Breast epithelium (tissue), 4 donors: ENCODE measurements around the gene CCDC152. TPM values are rescaled to one million over a fixed set of nuclear protein-coding genes. Genes with fewer than 3 reads are reported as not detected.

Experiments used
- DNase-seq, 2 donors: peaks; one replicate each; pipeline ENCODE4 v3.0.0-alpha.2; 2019; ENCODE audit warnings: low spot score in 2 of 2
- H3K27ac ChIP-seq, 2 donors: fragments of 200-600 bp; sonication (generic) in 1 of 2; one replicate each; pipeline ENCODE4 v1.5.1; 2016 to 2019; ENCODE audit warnings: mild to moderate bottlenecking in 1 of 2
- H3K27me3 ChIP-seq, 2 donors: fragments of 200-600 bp; sonication (generic) in 1 of 2; one replicate each; pipeline versions ENCODE4 v1.5.1 to v1.6.0; 2017 to 2019; ENCODE audit warnings: control low read depth in 1 of 2, mild to moderate bottlenecking in 1 of 2
- H3K36me3 ChIP-seq: fragments of 200-600 bp; one replicate; pipeline ENCODE4 v1.5.1; 2019
- H3K4me1 ChIP-seq, 2 donors: fragments of 200-600 bp; sonication (generic); one replicate each; pipeline ENCODE4 v1.5.1; 2016 to 2019; ENCODE audit warnings: control low read depth in 1 of 2
- H3K4me3 ChIP-seq, 3 donors: fragments of 200-600 bp; sonication (generic); 1 replicate in 2 of 3; 2 replicates in 1 of 3; pipeline ENCODE4 v1.5.1; 2016 to 2019; ENCODE audit warnings: mild to moderate bottlenecking in 3 of 3, moderate library complexity in 2 of 3
- H3K9me3 ChIP-seq, 2 donors: fragments of 200-600 bp; sonication (generic) in 1 of 2; one replicate each; pipeline ENCODE4 v1.5.1; 2016 to 2019; ENCODE audit warnings: control low read depth in 1 of 2
- POLR2A ChIP-seq: fragments of 450-650 bp; IDR thresholded peaks from one replicate; pipeline ENCODE4 v1.6.1; 2016; ENCODE audit warnings: antibody characterized with exemption, mild to moderate bottlenecking, moderate library complexity
- POLR2AphosphoS5 ChIP-seq, 3 donors: sonication (generic); formaldehyde crosslinking; IDR thresholded peaks; one replicate each; pipeline ENCODE4 v1.6.1; 2017; ENCODE audit warnings: antibody characterized with exemption in 3 of 3
- intact Hi-C: fragments of 100-400 bp; cut with DNase I; formaldehyde crosslinking; loops from one replicate; pipeline ENCODE4 v1.15.1; 2023; ENCODE audit warnings: low total_unique reads
- total RNA-seq, 3 donors: library from RNA; depleted of rRNA; stranded (reverse); fragments of >200 nt; gene quantifications; one replicate each; pipeline ENCODE4 v1.1.0, GENCODE V29; 2016
- TF ChIP-seq, protein P1 (sequence below), 3 donors: fragments of 450-650 bp; IDR thresholded peaks; one replicate each; pipeline ENCODE4 v1.5.1; 2016 to 2017; ENCODE audit warnings: antibody characterized with exemption in 3 of 3, mild to moderate bottlenecking in 3 of 3, moderate library complexity in 3 of 3

Gene CCDC152
- total RNA-seq, 3 donors from 2014 or later = 0.88 to 1.3 (median 0.96) TPM

DNA sequence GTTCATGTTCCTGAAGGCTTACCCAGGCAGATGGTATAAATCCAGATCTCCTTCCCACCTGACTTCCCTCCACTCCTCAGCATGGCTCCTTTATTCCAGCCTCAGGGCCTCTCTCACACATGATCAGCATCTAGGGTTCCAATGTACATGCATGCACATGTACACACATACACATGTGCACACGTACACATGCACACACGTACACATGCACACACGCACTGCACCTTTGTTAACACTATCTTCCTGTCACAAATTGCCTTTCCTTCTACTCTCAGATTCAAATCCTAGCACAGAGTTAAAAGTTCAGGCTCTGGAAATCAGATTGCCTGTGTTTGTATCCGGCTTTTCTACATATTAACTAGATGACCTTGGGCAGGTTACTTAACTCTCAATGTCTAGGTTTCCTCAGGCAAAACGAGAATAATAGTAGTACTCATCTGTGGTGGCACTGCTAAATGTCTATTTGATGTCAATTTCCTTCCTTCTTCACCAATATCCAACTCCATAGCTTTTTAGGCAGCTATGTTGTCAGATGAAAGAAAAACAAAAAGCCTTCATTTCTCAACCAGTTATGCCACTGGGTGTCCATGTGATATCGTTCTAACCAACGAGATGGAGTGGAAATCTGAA, 67.8 kb downstream of the CCDC152 start:
- Histone ChIP-seq H3K9me3 (no peaks in the 10 kb centered on the region), H3K4me3 (no peak overlapping the region), H3K36me3 (no peaks in the 10 kb centered on the region), H3K27me3 (no peaks in the 10 kb centered on the region), H3K27ac (no peak overlapping the region), H3K4me1 (no peaks in the 10 kb centered on the region)
- no peak for TF ChIP-seq POLR2AphosphoS5 (IDR thresholded peaks at IDR 0.05)
- no peak for DNase-seq
- intact Hi-C loops = no loop called here

DNA sequence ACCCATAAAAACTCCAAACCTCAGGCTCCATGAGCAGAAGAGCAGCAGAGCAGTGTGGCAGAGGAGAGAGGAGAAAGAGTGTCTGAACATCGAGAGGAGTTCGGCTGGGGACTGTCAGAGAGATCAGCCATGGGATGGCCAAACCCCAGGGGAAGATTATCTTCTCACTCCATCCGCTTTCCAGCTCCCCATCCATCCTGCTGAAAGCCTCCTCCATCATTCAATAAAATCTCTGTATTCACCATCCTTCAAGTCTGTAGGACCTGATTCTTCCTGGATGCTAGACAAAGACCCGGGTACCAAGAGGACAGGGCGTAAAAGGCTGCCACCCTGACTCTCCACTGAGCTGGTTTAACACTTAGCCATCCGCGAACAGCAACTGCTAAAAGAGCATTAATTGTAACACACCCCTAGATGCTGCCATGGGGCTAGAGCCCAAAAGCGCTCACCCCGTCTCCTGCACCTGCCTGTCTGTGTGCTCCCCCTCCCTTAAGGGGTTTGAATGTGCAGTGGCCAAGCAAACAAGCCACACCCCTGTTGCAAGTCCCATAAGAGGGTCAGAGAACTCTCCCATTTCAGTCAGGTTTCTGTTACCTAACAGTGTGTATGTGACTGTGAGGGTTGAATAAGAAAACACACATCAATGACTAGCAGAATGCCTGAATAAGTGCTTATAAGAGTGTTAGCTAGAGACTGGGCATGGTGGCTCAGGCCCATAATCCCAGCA, 69.0 kb downstream of the CCDC152 start:
- H3K27me3 ChIP-seq = no peaks in the 10 kb centered on the region
- H3K4me1 ChIP-seq = no peaks in the 10 kb centered on the region
- H3K36me3 ChIP-seq = no peaks in the 10 kb centered on the region
- DNase-seq = no peak
- no peak overlapping the region for H3K4me3 ChIP-seq
- intact Hi-C loops = no loop called here
- TF ChIP-seq POLR2A = no peak
- TF ChIP-seq, protein P1, sequence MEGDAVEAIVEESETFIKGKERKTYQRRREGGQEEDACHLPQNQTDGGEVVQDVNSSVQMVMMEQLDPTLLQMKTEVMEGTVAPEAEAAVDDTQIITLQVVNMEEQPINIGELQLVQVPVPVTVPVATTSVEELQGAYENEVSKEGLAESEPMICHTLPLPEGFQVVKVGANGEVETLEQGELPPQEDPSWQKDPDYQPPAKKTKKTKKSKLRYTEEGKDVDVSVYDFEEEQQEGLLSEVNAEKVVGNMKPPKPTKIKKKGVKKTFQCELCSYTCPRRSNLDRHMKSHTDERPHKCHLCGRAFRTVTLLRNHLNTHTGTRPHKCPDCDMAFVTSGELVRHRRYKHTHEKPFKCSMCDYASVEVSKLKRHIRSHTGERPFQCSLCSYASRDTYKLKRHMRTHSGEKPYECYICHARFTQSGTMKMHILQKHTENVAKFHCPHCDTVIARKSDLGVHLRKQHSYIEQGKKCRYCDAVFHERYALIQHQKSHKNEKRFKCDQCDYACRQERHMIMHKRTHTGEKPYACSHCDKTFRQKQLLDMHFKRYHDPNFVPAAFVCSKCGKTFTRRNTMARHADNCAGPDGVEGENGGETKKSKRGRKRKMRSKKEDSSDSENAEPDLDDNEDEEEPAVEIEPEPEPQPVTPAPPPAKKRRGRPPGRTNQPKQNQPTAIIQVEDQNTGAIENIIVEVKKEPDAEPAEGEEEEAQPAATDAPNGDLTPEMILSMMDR (IDR thresholded peaks at IDR 0.05) = no peak
- no peaks in the 10 kb centered on the region for H3K9me3 ChIP-seq
- H3K27ac ChIP-seq = no peak overlapping the region

DNA sequence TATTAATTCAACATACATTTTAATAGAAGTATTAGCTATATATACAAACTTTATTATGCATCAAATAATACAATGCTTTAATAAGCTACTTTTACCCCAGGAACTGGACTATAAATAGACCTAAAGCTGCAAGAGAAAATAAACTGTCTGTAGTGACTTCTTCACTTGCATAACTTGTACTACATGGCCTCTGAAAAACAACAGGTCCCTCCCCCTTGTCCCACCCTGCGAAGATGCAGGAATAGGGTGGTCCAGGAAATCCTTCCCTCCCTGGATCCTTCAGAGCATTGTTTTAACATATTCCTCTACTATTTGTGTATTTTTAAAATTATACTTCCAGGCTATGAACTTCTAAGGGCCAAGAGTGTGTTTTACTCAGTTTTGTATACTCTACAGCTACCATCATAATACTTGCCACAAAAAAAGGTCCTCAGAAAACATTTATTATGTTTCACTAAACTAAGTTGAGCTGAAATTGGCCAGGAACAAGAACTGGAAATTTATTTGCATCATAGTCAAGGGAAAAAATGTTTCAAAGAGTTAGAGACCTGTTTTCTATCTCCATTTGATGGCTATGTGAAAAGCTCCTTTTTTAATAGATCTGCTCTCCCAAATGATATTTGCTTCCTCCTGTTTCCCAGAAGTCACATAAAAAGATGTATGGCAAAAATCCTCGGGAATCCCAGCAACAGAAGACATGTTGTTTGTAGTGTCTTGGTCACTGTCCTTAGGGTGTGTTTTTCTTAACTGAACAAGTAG, 70.3 kb downstream of the CCDC152 start:
- intact Hi-C loops = no loop called here
- TF ChIP-seq POLR2A (no peak), POLR2AphosphoS5 (IDR thresholded peaks at IDR 0.05) (no peak)
- TF ChIP-seq, protein P1 (IDR thresholded peaks at IDR 0.05) = no peak
- H3K27ac ChIP-seq = no peak overlapping the region
- H3K27me3 ChIP-seq = no peaks in the 10 kb centered on the region
- no peaks in the 10 kb centered on the region for H3K4me1 ChIP-seq
- DNase-seq = no peak
- H3K4me3 ChIP-seq = no peak overlapping the region
- no peaks in the 10 kb centered on the region for H3K9me3 ChIP-seq
- no peaks in the 10 kb centered on the region for H3K36me3 ChIP-seq

DNA sequence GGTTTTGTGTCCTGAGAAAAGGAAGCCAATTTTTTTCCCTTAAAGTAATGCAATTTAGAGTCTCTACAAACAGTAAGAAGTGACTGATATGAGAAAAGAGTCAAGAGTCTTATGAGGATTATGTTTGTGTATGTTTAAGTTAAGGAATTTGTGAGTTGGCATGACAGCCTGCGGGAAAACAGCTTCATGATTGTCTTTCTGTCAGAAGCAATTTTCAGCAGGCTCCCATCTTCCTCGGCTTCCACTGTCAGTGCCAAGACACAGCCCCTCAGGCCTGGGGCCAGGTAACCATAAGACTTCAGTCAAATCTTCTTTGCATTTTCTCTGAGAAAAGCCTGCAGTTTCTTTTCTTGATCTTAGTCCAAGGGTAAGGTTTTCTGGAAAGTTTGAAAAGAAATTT, 72.1 kb downstream of the CCDC152 start:
- DNase-seq = no peak
- TF ChIP-seq, protein P1 (IDR thresholded peaks at IDR 0.05) = no peak
- no peak for TF ChIP-seq POLR2AphosphoS5 (IDR thresholded peaks at IDR 0.05)
- TF ChIP-seq POLR2A = no peak
- H3K27ac ChIP-seq = no peak overlapping the region
- H3K4me3 ChIP-seq = no peak overlapping the region
- H3K27me3 ChIP-seq = no peaks in the 10 kb centered on the region
- no peaks in the 10 kb centered on the region for H3K9me3 ChIP-seq
- no peaks in the 10 kb centered on the region for H3K36me3 ChIP-seq
- intact Hi-C loops = no loop called here
- no peaks in the 10 kb centered on the region for H3K4me1 ChIP-seq

DNA sequence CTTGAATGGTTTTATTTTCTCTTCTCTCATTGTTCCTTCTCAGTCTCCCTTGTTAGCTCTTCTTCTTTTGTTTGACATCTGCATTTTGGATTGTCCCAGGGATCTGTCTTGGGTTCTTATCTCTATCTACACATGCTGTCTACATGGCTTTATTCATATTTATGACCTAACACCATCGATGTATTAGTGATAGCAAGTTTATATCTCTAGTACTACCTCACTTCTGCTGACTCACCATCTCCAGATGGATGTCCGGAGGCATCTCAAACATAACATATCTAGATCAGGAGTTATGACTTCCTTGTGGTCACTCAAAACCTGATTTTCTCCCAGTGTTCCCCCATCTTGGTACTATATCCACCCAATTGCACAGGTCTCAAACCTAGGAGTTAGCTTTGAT, 74.3 kb downstream of the CCDC152 start:
- no peak overlapping the region for H3K27ac ChIP-seq
- intact Hi-C loops = no loop called here
- H3K27me3 ChIP-seq = no peaks in the 10 kb centered on the region
- no peaks in the 10 kb centered on the region for H3K9me3 ChIP-seq
- no peaks in the 10 kb centered on the region for H3K36me3 ChIP-seq
- TF ChIP-seq, protein P1 (IDR thresholded peaks at IDR 0.05) = no peak
- H3K4me1 ChIP-seq = no peaks in the 10 kb centered on the region
- DNase-seq = no peak
- no peak overlapping the region for H3K4me3 ChIP-seq
